ENCODE data around the gene ARHGEF28.

The ARHGEF28 gene

GRCh38 chr5:73908395-73908794, 282.4 kb downstream of the ARHGEF28 start:
- ChIA-PET POLR2A (no interaction called here), CTCF (interaction anchor here (0.9 to 2.8 kb wide), 3 partner anchors 17 to 741 kb away, joined by 3 to 15 read pairs (median 3); no protein-coding TSS in a partner anchor)
- no peak for DNase-seq (ENCODE audit: extremely low spot score)
- no peak for TF ChIP-seq CTCF (IDR thresholded peaks at IDR 0.05; ENCODE audit: control extremely low read depth, extremely low read depth, low read depth, missing control alignments)

- no peak for TF ChIP-seq CTCF (IDR thresholded peaks at IDR 0.05; ENCODE audit: control extremely low read depth, extremely low read depth, low read depth, missing control alignments)
- DNase-seq (ENCODE audit: extremely low spot score), result no peak
- CTCF ChIA-PET, result interaction anchor here (0.9 kb wide), 2 partner anchors 17 to 734 kb away, joined by 3 read pairs; no protein-coding TSS in a partner anchor
- POLR2A ChIA-PET, result no interaction called here
These were observed 282.9 kb downstream of the ARHGEF28 start for GRCh38 chr5:73908846-73909245.

DNA sequence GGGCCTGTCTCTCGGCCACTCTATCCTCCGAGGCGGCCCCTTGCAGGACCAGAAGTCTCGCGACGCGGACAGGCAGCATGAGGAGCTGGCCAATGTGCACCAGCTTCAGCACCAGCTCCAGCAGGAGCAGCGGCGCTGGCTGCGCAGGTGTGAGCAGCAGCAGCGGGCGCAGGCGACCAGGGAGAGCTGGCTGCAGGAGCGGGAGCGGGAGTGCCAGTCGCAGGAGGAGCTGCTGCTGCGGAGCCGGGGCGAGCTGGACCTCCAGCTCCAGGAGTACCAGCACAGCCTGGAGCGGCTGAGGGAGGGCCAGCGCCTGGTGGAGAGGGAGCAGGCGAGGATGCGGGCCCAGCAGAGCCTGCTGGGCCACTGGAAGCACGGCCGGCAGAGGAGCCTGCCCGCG, 283.5 kb downstream of the ARHGEF28 start:
- ChIA-PET POLR2A (interaction anchor here (0.6 kb wide), 1 partner anchor 376 kb away, joined by 4 read pairs; no protein-coding TSS in a partner anchor), CTCF (no interaction called here)
- no peak for TF ChIP-seq CTCF (IDR thresholded peaks at IDR 0.05; ENCODE audit: control extremely low read depth, extremely low read depth, low read depth, missing control alignments)
- no peak for DNase-seq (ENCODE audit: extremely low spot score)

- TF ChIP-seq CTCF (IDR thresholded peaks at IDR 0.05; ENCODE audit: control extremely low read depth, extremely low read depth, low read depth, missing control alignments), result no peak
- DNase-seq (ENCODE audit: extremely low spot score), result no peak
- ChIA-PET CTCF (interaction anchor here (4.7 kb wide), 1 partner anchor 9 kb away, joined by 30 read pairs; no protein-coding TSS in a partner anchor), POLR2A (no interaction called here)
These were observed 285.9 kb downstream of the ARHGEF28 start for GRCh38 chr5:73911761-73912393.

DNA sequence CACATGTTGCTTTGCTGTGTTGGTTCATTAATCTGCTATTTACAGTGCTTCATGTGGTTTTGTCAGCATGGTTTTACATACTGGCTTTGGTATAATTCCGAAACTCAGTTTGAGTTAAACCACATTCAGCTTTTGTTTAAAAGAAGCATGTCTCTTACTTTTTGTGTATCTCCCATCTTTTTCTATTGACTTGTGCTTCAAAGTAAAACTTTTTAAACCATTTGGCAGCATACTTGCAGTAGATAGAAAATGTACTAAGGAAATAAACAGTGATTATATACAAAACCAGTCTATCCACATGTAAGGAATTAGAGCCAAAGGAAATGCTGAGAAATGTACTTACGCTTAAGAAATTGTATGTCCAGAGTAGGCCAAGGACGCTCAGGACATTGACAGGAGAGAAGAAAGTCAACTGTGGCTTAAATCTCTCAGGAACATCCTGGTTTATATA, 286.9 kb downstream of the ARHGEF28 start:
- POLR2A ChIA-PET, result no interaction called here
- TF ChIP-seq CTCF (IDR thresholded peaks at IDR 0.05; ENCODE audit: control extremely low read depth, extremely low read depth, low read depth, missing control alignments), result no peak
- DNase-seq (ENCODE audit: extremely low spot score), result peak; percentile 27
- CTCF ChIA-PET, result interaction anchor here (1.5 to 4.7 kb wide), 3 partner anchors 10 to 739 kb away, joined by 3 to 30 read pairs (median 3); no protein-coding TSS in a partner anchor

DNA sequence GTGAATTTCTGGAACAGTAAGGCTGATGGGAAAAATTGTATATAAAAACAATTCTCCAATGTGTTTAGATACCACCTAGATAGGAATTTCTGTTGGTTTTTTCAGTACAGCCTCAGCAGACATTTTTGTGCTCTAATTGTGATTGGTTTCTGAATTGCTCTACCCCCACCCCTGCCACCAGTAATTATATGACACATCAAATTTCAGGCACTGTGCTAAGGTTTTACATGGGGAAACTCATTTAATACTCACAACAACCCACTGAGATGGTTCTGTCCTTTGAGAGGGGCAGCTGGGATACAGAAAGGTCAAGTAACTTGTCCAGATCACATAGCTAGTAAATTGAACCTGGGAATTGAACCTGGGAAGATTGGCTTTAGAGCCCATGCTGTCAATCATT, 288.0 kb downstream of the ARHGEF28 start:
- TF ChIP-seq CTCF (IDR thresholded peaks at IDR 0.05; ENCODE audit: control extremely low read depth, extremely low read depth, low read depth, missing control alignments), result no peak
- CTCF ChIA-PET, result interaction anchor here (1.5 to 4.7 kb wide), 2 partner anchors 11 to 16 kb away, joined by 3 to 30 read pairs; no protein-coding TSS in a partner anchor
- no peak for DNase-seq (ENCODE audit: extremely low spot score)

More for the DNA sequence above, 288.0 kb downstream of the ARHGEF28 start:
- POLR2A ChIA-PET, result no interaction called here
